SU-DHL-6 (cell line): ENCODE results near the gene NTM.

Experiments
- H2AFZ ChIP-seq: fragments of 200-600 bp; sonication (generic); 2 replicates; pipeline ENCODE4 v1.6.1; 2014; ENCODE audit warnings: low read depth, mild to moderate bottlenecking, moderate library complexity, mixed read lengths, antibody characterized with exemption, low read length; ENCODE audit not compliant: severe bottlenecking
- H3F3A ChIP-seq: fragments of 200-600 bp; shearing (Covaris generic); 2 replicates; pipeline ENCODE4 v1.6.0; 2016; ENCODE audit warnings: antibody characterized with exemption, mild to moderate bottlenecking; ENCODE audit not compliant: insufficient read depth
- H3K27ac ChIP-seq: fragments of 200-600 bp; sonication (generic); 2 replicates; pipeline ENCODE4 v1.5.1; 2016; ENCODE audit warnings: low read depth, mild to moderate bottlenecking, low read length, moderate library complexity, mixed read lengths
- H3K27me3 ChIP-seq: fragments of 200-600 bp; sonication (generic), shearing (Covaris generic); 2 replicates; pipeline ENCODE4 v1.6.0; 2014; ENCODE audit warnings: mild to moderate bottlenecking, low read length
- H3K36me3 ChIP-seq: fragments of 200-600 bp; sonication (generic); 2 replicates; pipeline ENCODE4 v1.6.1; 2014; ENCODE audit warnings: mild to moderate bottlenecking, low read length, mixed read lengths
- H3K4me2 ChIP-seq: fragments of 300-600, 200-600 bp; shearing (Covaris generic), sonication (generic); 2 replicates; pipeline ENCODE4 v1.6.0; 2014; ENCODE audit warnings: low read length, low read depth, mild to moderate bottlenecking; ENCODE audit not compliant: poor library complexity, severe bottlenecking
- H3K4me3 ChIP-seq: fragments of 200-600 bp; sonication (generic); 2 replicates; pipeline ENCODE4 v1.5.1; 2014; ENCODE audit warnings: antibody characterized with exemption, low read length, mild to moderate bottlenecking, mixed read lengths; ENCODE audit not compliant: insufficient read depth, poor library complexity, severe bottlenecking
- H3K79me2 ChIP-seq: fragments of 200-600 bp; sonication (generic); 2 replicates; pipeline ENCODE4 v1.6.1; 2014; ENCODE audit warnings: mild to moderate bottlenecking, low read length, moderate library complexity; ENCODE audit not compliant: insufficient read depth
- H3K9ac ChIP-seq: fragments of 200-600 bp; sonication (generic); 2 replicates; pipeline ENCODE4 v1.7.0; 2014; ENCODE audit warnings: mild to moderate bottlenecking, low read length
- H3K9me2 ChIP-seq: fragments of 200-600 bp; sonication (generic); replicated peaks from 2 replicates; pipeline ENCODE4 v1.6.1; 2014; ENCODE audit warnings: low read length; ENCODE audit not compliant: insufficient read depth
- H3K9me3 ChIP-seq: fragments of 200-600 bp; sonication (generic); 2 replicates; pipeline ENCODE4 v1.6.1; 2014; ENCODE audit warnings: low read length, mixed read lengths; ENCODE audit not compliant: insufficient read depth
- H4K20me1 ChIP-seq: fragments of 200-600 bp; sonication (generic); 2 replicates; pipeline ENCODE4 v1.6.1; 2014; ENCODE audit warnings: low read depth, mild to moderate bottlenecking, antibody characterized with exemption, low read length, moderate library complexity, mixed read lengths
- EZH2phosphoT487 ChIP-seq: fragments of 200-600 bp; sonication (generic), shearing (Covaris generic); conservative IDR thresholded peaks from 2 replicates; pipeline ENCODE4 v1.6.1; 2018; ENCODE audit warnings: mild to moderate bottlenecking, antibody characterized with exemption, low read length, moderate library complexity, mixed read lengths
- TF ChIP-seq, protein P1 (sequence below): fragments of 200-600 bp; sonication (generic); IDR thresholded peaks from one replicate; pipeline ENCODE4 v1.5.1; 2017; ENCODE audit warnings: antibody characterized with exemption, mild to moderate bottlenecking, low read length, moderate library complexity; ENCODE audit not compliant: insufficient read depth, poor library complexity, severe bottlenecking

Gene NTM

DNA sequence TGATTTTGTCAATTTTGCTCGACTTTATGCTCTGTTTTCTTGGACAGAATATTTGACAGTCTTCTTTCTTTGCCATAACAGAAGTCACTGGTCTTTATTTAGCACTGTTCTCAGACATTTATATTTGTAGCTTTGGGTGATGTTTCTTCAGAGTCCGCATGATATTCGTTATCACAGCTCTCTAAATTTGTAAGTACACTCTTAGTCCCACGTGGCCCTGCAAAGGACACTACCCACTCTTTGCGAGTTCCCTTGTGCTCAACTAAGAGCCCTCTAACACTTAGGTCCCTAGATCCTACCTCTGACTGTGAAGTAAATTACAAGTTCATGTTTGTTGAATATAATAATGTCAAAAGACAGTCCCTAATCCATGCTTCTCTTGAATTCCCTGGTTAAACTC, 651.9 kb downstream of the NTM start:
- Histone ChIP-seq H3K9me2 (no peaks in the 10 kb centered on the region), H3K27me3 (no peaks in the 10 kb centered on the region), H2AFZ (no peak overlapping the region), H3K36me3 (no peaks in the 10 kb centered on the region), H3K79me2 (no peaks in the 10 kb centered on the region), H4K20me1 (no peaks in the 10 kb centered on the region), H3K9ac (no peak overlapping the region), H3K4me2 (no peak overlapping the region), H3K9me3 (no peaks in the 10 kb centered on the region), H3F3A (no peaks in the 10 kb centered on the region), H3K27ac (no peak overlapping the region), H3K4me3 (no peak overlapping the region)
- TF ChIP-seq, protein P1, sequence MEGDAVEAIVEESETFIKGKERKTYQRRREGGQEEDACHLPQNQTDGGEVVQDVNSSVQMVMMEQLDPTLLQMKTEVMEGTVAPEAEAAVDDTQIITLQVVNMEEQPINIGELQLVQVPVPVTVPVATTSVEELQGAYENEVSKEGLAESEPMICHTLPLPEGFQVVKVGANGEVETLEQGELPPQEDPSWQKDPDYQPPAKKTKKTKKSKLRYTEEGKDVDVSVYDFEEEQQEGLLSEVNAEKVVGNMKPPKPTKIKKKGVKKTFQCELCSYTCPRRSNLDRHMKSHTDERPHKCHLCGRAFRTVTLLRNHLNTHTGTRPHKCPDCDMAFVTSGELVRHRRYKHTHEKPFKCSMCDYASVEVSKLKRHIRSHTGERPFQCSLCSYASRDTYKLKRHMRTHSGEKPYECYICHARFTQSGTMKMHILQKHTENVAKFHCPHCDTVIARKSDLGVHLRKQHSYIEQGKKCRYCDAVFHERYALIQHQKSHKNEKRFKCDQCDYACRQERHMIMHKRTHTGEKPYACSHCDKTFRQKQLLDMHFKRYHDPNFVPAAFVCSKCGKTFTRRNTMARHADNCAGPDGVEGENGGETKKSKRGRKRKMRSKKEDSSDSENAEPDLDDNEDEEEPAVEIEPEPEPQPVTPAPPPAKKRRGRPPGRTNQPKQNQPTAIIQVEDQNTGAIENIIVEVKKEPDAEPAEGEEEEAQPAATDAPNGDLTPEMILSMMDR, result no peak
- TF ChIP-seq EZH2phosphoT487, result no peak

- TF ChIP-seq EZH2phosphoT487, result no peak
- TF ChIP-seq, protein P1, result no peak
- Histone ChIP-seq H3K4me3 (no peak overlapping the region), H3K9me3 (no peaks in the 10 kb centered on the region), H3K27me3 (no peaks in the 10 kb centered on the region), H3F3A (no peaks in the 10 kb centered on the region), H3K27ac (no peak overlapping the region), H3K36me3 (no peaks in the 10 kb centered on the region), H3K9me2 (no peaks in the 10 kb centered on the region), H4K20me1 (no peaks in the 10 kb centered on the region), H3K79me2 (no peaks in the 10 kb centered on the region), H3K9ac (no peak overlapping the region), H3K4me2 (no peak overlapping the region), H2AFZ (no peak overlapping the region)
Measured at GRCh38 chr11:132022733-132023478, 652.5 kb downstream of the NTM start.

GRCh38 chr11:132024587-132025295, 654.3 kb downstream of the NTM start:
- no peaks in the 10 kb centered on the region for H3K27me3 ChIP-seq
- H3K9me3 ChIP-seq, result no peaks in the 10 kb centered on the region
- H4K20me1 ChIP-seq, result no peaks in the 10 kb centered on the region
- no peaks in the 10 kb centered on the region for H3K9me2 ChIP-seq
- no peak overlapping the region for H3K4me2 ChIP-seq
- H3K36me3 ChIP-seq, result no peaks in the 10 kb centered on the region
- no peak overlapping the region for H3K9ac ChIP-seq
- H3K79me2 ChIP-seq, result no peaks in the 10 kb centered on the region
- no peak overlapping the region for H2AFZ ChIP-seq
- H3K27ac ChIP-seq, result no peak overlapping the region
- no peak for TF ChIP-seq EZH2phosphoT487
- TF ChIP-seq, protein P1, result no peak
- H3K4me3 ChIP-seq, result no peak overlapping the region
- H3F3A ChIP-seq, result no peaks in the 10 kb centered on the region
